ENCODE results near the gene ABL1.

DNA sequence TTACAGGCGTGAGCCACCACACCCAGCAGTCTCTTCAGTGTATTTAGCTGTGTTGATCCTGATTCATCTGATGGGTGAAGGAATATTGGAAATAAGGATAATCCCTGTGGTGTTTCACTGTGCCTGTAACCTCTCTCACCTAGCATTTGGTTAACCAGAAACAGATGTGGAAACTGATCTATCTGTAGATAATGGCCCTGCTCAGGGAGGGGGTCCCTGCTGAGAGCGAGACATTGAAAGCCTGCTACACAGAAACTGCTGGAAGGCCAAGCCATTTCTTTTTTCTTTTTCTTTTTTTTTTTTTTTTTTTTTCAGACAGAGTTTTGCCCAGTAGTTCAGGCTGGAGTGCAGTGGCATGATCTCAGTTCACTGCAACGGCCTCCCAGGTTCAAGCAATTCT is 33.2 kb downstream of the ABL1 start:
- TF ChIP-seq ARNT (IDR thresholded peaks at IDR 0.05) = no peak
- no peak for TF ChIP-seq SP1 (IDR thresholded peaks at IDR 0.05)
- no peak for TF ChIP-seq ELF4 (IDR thresholded peaks at IDR 0.05)
